NOMO-1 treated with DMSO at 0.1 percent for 48 hours (cell line): ENCODE data around the gene MRPL54.
"Not testable (repeated sequence)": the region's sequence is repeated elsewhere in the genome, so short reads cannot be mapped to it uniquely, and the experiment has no call there.

Experiments
- DNase-seq: peaks from one replicate; lab custom pipeline; 2025; ENCODE audit not compliant: unreplicated experiment; lab: John Stamatoyannopoulos, UW

Gene MRPL54

GRCh38 chr19:3808420-3809143 is 46.1 kb downstream of the MRPL54 start:
- DNase-seq: no peak

- DNase-seq: no peak
These were observed 47.6 kb downstream of the MRPL54 start for GRCh38 chr19:3809881-3810707.

DNA sequence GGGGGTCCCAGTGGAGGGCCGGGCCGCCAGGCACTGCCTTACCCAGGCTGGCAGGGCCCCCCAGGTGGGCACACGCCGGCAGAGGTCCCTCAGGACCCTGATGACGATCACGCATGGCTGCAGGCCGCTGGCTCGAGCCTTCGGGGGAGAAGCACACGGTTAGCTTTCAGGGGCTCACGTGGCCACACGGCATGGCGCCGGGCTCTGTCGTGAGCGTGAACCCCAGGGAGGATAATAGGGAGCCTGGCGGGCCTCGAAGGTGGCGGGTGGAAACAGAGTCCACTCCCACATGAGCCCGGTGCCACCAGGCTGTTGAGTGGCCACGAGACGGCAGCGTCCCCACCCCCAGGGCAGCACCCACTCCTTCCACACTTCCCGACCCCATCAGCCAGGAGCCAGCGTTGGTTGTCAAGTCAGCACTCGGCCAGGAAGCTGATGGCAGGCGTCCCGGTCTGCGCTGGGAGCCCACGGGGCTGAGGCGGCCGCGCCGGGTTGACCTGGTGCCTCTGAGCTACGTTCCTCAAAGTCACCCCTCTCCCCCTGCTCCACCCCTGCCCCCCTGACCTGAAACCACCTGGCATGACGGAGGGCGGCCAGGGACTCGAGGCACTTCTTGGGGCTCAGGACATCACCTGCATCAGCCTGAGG is 48.4 kb downstream of the MRPL54 start:
- no peak for DNase-seq

DNA sequence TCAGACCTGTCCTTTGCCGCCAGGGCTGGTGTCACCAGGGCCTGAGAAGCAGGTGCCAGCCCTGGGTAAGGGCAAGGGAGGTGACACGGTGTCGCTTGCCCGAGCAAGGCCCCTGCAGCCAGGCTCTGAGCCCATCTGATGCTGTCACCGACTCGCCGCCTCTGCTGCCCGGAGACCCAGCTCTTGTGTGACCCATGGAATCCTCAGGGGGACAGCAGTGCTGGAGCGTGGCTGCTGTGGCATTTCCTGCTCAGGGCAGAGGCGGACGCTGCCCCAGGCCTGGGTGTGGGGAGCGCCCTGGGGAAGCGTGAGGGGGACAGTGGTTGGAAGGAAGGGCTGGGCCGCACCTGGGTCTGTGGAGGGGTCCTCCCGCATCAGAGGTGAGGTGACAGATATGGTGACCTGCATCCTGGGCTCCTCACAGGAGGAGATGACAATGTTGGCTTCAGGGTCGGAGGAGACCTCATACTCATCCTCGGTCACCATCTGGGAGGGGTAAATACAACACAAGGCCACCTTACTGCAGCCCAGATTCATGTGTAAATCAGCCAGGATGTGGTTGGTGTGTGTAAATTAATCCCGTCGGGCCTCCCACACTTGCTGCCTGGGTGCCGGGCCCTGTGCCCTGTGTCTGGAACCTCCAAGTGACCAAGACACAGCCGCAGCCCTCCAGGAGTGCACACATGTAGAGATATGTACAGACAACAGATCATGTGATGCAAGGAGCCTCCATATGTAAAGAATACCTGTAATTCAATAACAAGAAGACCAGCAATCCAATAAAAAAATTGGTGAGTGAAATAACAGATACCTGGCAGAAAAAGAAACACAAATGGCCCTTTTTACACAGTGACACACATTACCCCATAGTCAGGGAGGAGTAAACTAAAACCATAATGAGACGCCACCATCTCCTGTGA is 51.3 kb downstream of the MRPL54 start:
- DNase-seq: no peak

DNA sequence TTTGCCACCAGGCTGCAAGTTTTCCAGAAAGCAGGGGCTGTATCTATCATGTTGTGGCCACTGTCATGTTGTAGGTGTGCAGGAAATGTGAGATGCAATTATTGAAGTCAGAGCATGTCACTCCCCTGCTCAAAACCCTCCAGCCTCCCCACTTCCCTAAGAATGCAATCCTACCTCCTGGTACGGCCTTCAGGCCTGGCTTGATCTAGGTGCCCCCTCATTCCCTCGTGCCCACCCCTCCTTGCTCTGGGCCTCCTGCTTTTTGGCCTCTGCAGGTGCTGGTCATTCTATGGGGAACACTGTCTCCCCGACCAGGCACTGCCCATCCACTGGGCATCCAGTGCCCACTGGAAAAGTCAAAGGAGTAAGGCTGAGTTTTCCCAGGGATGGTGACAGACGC is 52.2 kb downstream of the MRPL54 start:
- no peak for DNase-seq

DNA sequence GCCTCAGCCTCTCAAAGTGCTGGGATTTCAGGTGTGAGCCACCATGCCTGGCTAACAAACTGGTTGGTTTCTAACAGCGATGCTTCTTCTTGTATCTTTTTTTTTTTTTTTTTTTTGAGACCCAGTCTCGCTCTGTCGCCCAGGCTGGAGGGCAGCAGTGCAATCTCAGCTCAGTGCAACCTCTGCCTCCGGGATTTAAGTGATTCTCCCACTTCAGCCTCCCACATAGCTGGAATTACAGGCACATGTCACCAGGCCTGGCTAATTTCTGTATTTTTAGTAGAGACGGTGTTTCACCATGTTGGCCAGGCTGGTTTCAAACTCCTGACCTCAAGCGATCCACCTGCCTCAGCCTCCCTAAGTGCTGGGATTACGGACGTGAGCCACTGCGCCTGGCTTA is 53.7 kb downstream of the MRPL54 start:
- DNase-seq: not testable (repeated sequence)

DNA sequence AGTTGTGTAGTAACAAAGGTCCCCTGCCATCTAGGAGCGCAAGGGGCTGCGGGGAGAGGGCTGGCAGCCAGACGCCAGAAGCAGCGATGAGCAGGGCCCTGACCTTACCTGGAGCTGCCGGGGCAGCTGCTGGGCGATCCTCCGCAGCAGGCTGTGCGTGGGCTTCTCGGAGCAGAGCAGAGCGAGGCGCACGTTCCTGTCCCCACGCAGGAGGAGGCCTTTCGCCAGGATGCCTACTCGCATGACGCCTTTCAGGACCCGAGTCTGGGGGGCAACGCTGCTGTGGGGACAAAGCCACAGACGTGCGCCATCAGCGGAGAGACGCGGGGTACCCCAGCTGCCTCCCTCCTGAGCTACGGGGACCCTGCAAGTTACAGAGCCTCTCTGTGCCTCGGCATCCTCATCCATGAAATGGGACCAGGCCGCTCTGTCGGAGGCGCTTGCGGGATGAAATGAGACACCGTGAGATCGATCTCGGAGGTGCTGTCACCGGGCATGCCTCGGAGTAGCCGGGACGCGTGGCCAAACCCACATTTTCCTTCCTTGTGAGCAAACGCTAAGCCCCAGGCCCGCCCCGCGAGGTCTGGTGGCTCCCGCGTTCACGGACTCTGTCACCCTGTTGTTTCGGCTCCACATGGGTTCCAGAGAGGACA is 54.2 kb downstream of the MRPL54 start:
- DNase-seq: no peak
